ENCODE data around the gene GBA3.

The GBA3 gene

DNA sequence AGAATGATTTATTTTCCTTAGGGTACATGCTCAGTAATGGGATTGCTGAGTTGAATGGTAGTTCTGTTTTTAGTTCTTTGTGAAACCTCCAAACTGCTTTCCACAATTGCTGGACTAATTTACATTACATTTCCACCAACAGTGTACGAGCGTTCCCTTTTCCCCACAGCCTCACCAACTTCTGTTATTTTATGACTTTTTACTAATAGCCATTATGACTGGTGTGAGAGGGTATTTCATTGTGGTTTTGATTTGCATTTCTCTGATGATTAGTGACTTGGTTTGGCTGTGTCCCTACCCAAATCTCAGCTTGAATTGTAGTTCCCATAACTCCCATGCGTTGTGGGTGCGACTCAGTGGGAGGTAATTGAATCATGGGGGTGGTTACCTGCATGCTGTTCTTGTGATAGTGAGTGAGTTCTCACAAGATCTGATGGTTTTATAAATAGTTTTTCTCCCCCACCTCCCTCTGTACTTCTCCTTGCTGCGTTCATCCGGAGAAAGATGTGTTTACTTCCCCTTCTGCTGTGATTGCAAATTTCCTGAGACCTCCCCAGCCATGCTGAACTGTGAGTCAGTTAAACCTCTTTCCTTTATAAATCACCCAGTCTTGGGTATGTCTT is 95.1 kb downstream of the GBA3 start:
- no peak for DNase-seq (ENCODE audit: low read depth)

DNA sequence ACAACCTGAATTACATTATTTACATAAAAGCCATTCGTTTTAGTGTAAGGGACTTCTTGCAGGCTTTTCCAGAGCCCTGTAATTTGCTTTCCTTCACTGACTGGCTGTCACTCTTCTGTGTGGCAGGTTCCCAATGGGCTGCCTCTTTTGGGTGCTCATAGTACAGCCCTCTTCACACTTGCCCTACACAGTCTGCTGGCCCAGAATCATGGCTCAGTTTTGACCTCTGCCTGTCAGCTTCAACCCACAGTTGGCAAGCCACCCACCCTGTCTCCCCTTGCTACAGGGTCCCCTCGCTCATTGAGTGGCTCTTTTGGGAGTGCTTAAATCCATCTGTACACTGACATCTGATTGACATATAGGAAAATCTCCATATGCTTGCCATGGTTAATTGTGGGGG is 97.9 kb downstream of the GBA3 start:
- DNase-seq (ENCODE audit: low read depth), result no peak

DNA sequence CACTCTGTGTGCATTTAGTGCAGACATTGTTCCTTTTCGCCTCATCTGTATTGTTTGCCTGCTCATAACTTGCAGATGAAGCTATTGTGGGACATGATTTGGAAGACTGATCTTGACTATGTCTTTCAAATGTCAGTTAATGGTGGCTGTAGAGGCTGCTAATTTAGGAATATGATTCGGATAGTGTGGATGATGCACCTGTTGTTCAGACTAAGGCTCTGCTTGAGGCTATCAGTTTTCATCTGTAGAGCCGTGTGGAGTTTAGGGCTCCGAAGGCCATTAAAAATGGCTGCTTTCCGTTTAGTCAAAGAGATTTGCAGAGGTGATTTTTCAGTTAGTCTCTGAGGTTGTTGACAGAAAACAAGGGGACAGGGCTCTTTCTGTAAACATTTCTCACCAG is 102.0 kb downstream of the GBA3 start:
- no peak for DNase-seq (ENCODE audit: low read depth)

GRCh38 chr4:22801391-22801790 is 108.7 kb downstream of the GBA3 start:
- DNase-seq (ENCODE audit: low read depth), result no peak

DNA sequence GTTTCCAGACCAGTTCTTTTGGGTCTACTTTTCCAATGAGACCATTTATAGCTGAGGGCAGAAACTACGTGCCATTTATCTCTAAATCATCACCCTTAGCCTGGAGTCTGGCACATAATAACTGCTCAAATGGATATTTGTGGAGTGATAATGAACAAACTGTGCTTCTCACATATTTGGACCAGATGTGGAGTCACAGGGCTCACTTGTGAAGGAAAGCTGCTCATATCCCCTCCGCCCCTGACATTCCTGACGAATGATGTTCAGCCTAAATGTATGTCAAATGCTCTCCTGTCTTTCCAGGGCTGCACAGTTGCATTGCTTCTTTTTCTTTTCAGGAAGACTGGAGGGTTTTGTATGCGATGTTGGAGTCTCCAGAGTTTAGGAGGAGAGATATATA is 110.1 kb downstream of the GBA3 start:
- no peak for DNase-seq (ENCODE audit: low read depth)

DNA sequence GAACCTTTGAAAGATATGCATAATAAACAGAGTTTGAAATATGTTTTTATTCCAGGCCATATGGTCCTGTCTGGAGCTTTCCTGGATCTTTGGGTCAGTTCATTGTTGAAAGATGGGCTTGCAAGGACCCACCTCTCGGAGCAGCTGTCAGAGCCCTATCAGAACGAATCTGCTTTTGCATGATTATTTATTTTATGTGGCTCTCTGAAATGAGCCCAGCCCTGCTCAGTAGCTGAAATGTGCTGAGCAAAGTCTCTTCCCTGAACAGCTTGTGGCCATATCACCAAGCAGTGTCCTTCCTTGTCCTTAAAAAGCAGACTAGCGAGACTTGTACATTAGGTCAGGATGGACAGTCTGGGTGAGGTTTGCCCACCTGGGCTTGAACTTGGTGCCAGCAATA is 110.8 kb downstream of the GBA3 start:
- no peak for DNase-seq (ENCODE audit: low read depth)

GRCh38 chr4:22814906-22815305 is 122.2 kb downstream of the GBA3 start:
- DNase-seq (ENCODE audit: low read depth), result no peak

DNA sequence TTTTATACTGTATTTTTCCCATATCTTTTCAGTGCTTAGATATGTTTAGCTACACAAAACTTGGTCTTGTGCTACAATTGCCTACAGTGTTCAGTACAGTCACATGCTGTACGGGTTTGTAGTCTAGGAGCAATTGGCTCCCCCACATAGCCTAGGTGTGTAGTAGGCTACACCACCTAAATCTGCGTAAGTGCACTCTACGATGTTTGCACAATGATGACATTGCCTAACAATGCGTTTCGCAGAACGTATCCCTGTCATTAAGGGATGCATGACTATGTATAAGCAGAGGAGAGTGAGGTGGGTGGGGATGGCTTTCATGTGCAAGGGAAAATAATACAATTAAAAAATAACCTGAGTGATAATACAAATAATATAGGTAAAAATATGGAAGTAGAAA is 131.4 kb downstream of the GBA3 start:
- DNase-seq (ENCODE audit: low read depth), result no peak

DNA sequence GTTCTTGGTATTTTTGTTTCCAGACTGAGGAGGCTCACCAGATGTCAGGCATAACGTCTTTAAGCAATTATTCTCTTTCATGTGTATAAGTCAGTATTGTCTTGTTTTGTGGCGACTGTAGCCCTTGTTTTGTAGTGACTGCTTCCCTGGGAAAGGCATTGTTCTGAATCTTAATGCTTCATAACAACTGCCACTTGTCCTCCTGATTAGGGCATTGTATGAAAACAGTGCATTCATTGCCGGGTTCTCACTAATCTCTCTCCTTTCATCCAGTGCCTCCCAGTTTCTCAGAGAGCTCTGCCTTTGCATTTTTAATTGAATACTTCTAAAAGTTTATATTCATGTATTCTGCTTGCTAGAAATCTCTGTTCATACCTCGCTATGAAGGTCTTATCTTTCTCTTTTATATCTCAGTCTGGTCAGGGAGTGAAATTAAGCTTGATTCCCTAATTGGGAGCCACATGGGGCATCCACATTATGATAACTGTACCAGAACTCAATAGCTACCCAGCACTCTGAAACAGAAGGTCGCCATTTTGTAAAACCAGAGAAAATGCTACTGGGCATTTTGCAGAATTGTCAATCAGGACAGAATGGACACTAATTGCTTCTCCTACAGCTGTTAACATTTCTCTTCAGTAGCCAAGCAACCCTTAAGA is 149.8 kb downstream of the GBA3 start:
- no peak for DNase-seq (ENCODE audit: low read depth)

DNA sequence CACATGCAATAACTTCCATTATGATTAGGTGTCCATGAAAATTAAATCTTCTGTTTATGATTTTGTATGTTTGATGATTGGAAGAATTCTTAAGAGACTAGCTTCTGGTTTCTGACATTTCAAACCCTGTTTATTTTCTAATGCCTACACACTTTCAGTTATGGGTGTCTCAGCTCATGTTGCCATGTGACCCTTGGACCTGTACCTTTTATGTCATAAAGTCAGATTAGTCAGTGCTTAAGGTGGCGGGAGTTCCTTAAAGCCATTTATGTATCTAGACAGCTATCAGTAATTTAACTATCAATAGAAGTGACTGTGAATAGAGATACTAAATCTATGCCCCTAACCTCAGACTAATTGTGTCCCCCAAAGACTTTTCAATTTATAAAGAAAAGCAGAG is 155.6 kb downstream of the GBA3 start:
- DNase-seq (ENCODE audit: low read depth), result no peak

DNA sequence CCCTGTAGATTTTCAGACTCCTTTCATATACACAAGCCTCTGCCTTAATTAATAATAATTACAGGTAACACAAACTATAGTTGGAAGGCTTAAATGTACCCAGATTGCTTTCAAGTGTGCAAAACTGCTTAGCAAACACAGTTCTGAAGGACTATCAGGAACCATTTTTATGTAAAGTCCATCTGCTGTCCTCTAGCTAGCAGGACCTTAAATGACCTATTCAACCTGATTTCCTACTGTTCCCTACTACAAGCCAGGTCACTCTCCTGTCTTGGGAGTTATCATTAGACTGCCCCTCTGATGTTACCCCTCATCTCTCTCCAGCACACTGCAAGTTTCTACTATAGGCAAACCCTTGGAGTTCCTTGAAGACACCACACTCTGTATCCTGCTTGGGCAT is 157.3 kb downstream of the GBA3 start:
- DNase-seq (ENCODE audit: low read depth), result no peak

- DNase-seq (ENCODE audit: low read depth), result no peak
These were observed 157.9 kb downstream of the GBA3 start for GRCh38 chr4:22850630-22851029.

- DNase-seq (ENCODE audit: low read depth), result no peak
These were observed 164.7 kb downstream of the GBA3 start for GRCh38 chr4:22857411-22857810.

GRCh38 chr4:22859318-22859717 is 166.6 kb downstream of the GBA3 start:
- no peak for DNase-seq (ENCODE audit: low read depth)

Data from activated T-cell treated with anti-CD3 and anti-CD28 coated beads for 48 hours (primary cell).